Measurements from ENCODE around the gene GREB1.

GRCh38 chr2:11639503-11639902 lies 105.7 kb downstream of the GREB1 start:
- no peak for TF ChIP-seq EZH2phosphoT487 (IDR thresholded peaks at IDR 0.05; ENCODE audit: low read depth)
- TF ChIP-seq, protein P1, sequence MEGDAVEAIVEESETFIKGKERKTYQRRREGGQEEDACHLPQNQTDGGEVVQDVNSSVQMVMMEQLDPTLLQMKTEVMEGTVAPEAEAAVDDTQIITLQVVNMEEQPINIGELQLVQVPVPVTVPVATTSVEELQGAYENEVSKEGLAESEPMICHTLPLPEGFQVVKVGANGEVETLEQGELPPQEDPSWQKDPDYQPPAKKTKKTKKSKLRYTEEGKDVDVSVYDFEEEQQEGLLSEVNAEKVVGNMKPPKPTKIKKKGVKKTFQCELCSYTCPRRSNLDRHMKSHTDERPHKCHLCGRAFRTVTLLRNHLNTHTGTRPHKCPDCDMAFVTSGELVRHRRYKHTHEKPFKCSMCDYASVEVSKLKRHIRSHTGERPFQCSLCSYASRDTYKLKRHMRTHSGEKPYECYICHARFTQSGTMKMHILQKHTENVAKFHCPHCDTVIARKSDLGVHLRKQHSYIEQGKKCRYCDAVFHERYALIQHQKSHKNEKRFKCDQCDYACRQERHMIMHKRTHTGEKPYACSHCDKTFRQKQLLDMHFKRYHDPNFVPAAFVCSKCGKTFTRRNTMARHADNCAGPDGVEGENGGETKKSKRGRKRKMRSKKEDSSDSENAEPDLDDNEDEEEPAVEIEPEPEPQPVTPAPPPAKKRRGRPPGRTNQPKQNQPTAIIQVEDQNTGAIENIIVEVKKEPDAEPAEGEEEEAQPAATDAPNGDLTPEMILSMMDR (IDR thresholded peaks at IDR 0.05; ENCODE audit: low read depth, low read length): no peak

Data from OCI-LY3 (cell line).